Spleen (tissue), 11 donors: ENCODE measurements around the gene ITPR2. TPM values are rescaled to one million over a fixed set of nuclear protein-coding genes. Genes with fewer than 3 reads are reported as not detected.

ENCODE experiments used
- DNase-seq: peaks from one replicate; pipeline ENCODE4 v3.0.0-alpha.2; 2020
- H3K27ac ChIP-seq, 8 donors: fragments of 200-600 bp; sonication (generic) in 7 of 8; 1 replicate in 4 of 8; 2 replicates in 4 of 8; pipeline versions ENCODE4 v1.5.0 to v1.8.0; 2016 to 2021; ENCODE audit warnings: inconsistent platforms in 4 of 8, mild to moderate bottlenecking in 4 of 8, moderate library complexity in 1 of 8
- H3K27me3 ChIP-seq, 7 donors: fragments of 200-600 bp; sonication (generic) in 6 of 7; replicated peaks in 1 of 7; 1 replicate in 4 of 7; 2 replicates in 3 of 7; pipeline versions ENCODE4 v1.5.0 to v1.8.0; 2016 to 2021; ENCODE audit warnings: inconsistent platforms in 3 of 7, mild to moderate bottlenecking in 1 of 7
- H3K36me3 ChIP-seq, 6 donors: fragments of 200-600 bp; sonication (generic) in 5 of 6; 1 replicate in 4 of 6; 2 replicates in 2 of 6; pipeline versions ENCODE4 v1.5.0 to v1.8.0; 2016 to 2021; ENCODE audit warnings: inconsistent platforms in 2 of 6
- H3K4me1 ChIP-seq, 6 donors: fragments of 200-600 bp; sonication (generic) in 5 of 6; 1 replicate in 3 of 6; 2 replicates in 3 of 6; pipeline versions ENCODE4 v1.5.0 to v1.8.0; 2016 to 2021; ENCODE audit warnings: inconsistent platforms in 3 of 6
- H3K4me3 ChIP-seq, 8 donors: fragments of 200-600 bp; sonication (generic) in 7 of 8; 1 replicate in 4 of 8; 2 replicates in 4 of 8; pipeline versions ENCODE4 v1.5.0 to v1.8.0; 2016 to 2021; ENCODE audit warnings: inconsistent platforms in 4 of 8, mild to moderate bottlenecking in 4 of 8, moderate library complexity in 2 of 8
- H3K9me3 ChIP-seq, 8 donors: fragments of 200-600 bp; sonication (generic) in 7 of 8; 1 replicate in 4 of 8; 2 replicates in 4 of 8; pipeline versions ENCODE4 v1.5.0 to v1.8.0; 2016 to 2021; ENCODE audit warnings: inconsistent platforms in 4 of 8
- POLR2A ChIP-seq, 3 donors: fragments of 450-650 bp; IDR thresholded peaks; one replicate each; pipeline ENCODE4 v1.5.1; 2017; ENCODE audit warnings: antibody characterized with exemption in 3 of 3, mild to moderate bottlenecking in 1 of 3
- POLR2AphosphoS5 ChIP-seq, 3 donors: sonication (generic); formaldehyde crosslinking; IDR thresholded peaks; one replicate each; pipeline ENCODE4 v1.5.1; 2017; ENCODE audit warnings: antibody characterized with exemption in 3 of 3
- WGBS, 5 donors: extraction: QIAGEN DNeasy Blood & Tissue Kit in 3 of 5; methylation state at CpG; one replicate each; pipeline versions ENCODE4 v1.1.5 to v1.1.7; 2013 to 2018; 5-methylcytosine and 5-hydroxymethylcytosine counted together
- intact Hi-C: fragments of 100-400 bp; cut with DNase I; formaldehyde crosslinking; loops from one replicate; pipeline ENCODE4 v1.15.0; 2023; ENCODE audit warnings: low total_unique reads
- polyA plus RNA-seq, 3 donors: library from polyadenylated mRNA; stranded (reverse); fragments of 200-250 nt; gene quantifications; one replicate each; pipeline ENCODE4 v1.2.1, GENCODE V29; 2013
- total RNA-seq, 7 donors: library from RNA; depleted of rRNA in 3 of 7; stranded (reverse); fragments of >200 nt in 3 of 7; fragmentation: NEBNext Ultra II Directional in 4 of 7; extraction: Animal tissue kit (Norgen Biotek cat#: 25700) in 4 of 7; gene quantifications; one replicate each; pipeline versions ENCODE4 v1.1.0 to v1.2.1, GENCODE V29; 2016 to 2021
- TF ChIP-seq, protein P1 (sequence below), 11 experiments: fragments of 200-600 bp in 7 of 11; fragments of 450-650 bp in 4 of 11; sonication (generic) in 4 of 11; IDR thresholded peaks in 8 of 11; conservative IDR thresholded peaks in 3 of 11; 1 replicate in 7 of 11; 2 replicates in 4 of 11; pipeline versions ENCODE4 v1.4.0 to v1.8.0; 2016 to 2021; ENCODE audit warnings: antibody characterized with exemption in 11 of 11, inconsistent platforms in 4 of 11, mild to moderate bottlenecking in 1 of 11
- donor health status: healthy with polysubstance abuse.
- donor health status: DM: no; HTN: no; CAD: no; lungs with moderate emphysema.
- donor health status: DM: no; HTN: no; CAD: no.
- donor health status: Bipolar disorder and iron deficiency.
- donor health status: healthy.
- donor health status: DM: no; HTN: no; CAD: no.
- donor health status: DM: yes; HTN: yes; CAD: no.

Gene ITPR2
- total and polyA plus RNA-seq, 10 donors = 3.2 to 105 (median 60.4) TPM

DNA sequence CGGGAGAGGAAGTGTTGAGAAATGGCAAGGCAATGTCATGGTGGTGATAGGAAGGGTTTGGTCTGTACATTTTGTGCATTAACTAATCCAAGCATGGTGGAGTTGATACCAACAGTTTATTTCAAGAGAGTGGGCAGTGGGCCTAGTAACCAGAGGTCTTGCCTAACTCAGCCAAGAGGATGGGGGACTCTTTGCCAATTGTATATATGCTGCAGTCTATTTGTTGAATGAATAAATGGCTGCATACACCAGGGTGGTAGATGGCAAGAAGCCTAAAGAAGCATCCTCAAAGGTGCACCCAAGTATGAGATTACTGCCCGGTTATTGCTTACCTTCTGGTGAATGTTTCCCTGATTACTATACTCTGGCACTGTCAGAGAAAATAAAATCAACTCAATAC, 295.9 kb downstream of the ITPR2 start:
- no peak for DNase-seq
- Histone ChIP-seq H3K27ac (no peak overlapping the region), H3K4me3 (no peak overlapping the region), H3K36me3 (peaks cover 0 to 16% (median 0%) of the 10 kb centered on the region in 6 donors), H3K9me3 (no peaks in the 10 kb centered on the region), H3K4me1 (no peaks in the 10 kb centered on the region), H3K27me3 (no peaks in the 10 kb centered on the region)
- intact Hi-C loops = no loop called here
- WGBS, 5 donors = 77 to 97% (median 91%) methylated on average over 2 of the region's 2 CpGs
- no peak for TF ChIP-seq POLR2A (IDR thresholded peaks at IDR 0.05)
- TF ChIP-seq POLR2AphosphoS5 (IDR thresholded peaks at IDR 0.05) = no peak
- TF ChIP-seq, protein P1, sequence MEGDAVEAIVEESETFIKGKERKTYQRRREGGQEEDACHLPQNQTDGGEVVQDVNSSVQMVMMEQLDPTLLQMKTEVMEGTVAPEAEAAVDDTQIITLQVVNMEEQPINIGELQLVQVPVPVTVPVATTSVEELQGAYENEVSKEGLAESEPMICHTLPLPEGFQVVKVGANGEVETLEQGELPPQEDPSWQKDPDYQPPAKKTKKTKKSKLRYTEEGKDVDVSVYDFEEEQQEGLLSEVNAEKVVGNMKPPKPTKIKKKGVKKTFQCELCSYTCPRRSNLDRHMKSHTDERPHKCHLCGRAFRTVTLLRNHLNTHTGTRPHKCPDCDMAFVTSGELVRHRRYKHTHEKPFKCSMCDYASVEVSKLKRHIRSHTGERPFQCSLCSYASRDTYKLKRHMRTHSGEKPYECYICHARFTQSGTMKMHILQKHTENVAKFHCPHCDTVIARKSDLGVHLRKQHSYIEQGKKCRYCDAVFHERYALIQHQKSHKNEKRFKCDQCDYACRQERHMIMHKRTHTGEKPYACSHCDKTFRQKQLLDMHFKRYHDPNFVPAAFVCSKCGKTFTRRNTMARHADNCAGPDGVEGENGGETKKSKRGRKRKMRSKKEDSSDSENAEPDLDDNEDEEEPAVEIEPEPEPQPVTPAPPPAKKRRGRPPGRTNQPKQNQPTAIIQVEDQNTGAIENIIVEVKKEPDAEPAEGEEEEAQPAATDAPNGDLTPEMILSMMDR (IDR thresholded peaks at IDR 0.05 in 8 of 11, conservative IDR thresholded peaks at IDR 0.05 in 3 of 11) = no peak

DNA sequence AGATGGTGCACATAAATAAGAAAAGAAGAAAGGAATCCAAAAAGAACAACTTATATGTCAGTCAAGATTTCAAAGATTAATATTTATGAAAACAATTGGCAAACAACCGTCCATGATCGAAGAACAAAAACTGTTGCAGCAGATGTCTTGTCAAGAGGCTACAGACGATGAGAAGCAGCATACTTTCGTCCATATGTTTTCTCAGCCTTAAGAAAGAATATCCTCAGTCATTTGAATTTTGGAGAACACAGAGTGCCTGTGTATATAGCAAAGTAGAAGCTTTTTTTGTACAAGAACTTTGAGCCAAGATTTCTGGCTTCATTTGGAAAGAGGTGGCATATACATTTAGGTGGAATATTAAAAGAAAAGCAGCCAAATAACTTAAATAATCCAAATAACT, 297.2 kb downstream of the ITPR2 start:
- 93 to 97% (median 96%) methylated on average over 4 of the region's 4 CpGs for WGBS, 5 donors
- DNase-seq = no peak
- H3K27me3 ChIP-seq = no peaks in the 10 kb centered on the region
- H3K27ac ChIP-seq = no peak overlapping the region
- H3K4me1 ChIP-seq = no peaks in the 10 kb centered on the region
- TF ChIP-seq POLR2A (IDR thresholded peaks at IDR 0.05) (no peak), POLR2AphosphoS5 (IDR thresholded peaks at IDR 0.05) (no peak)
- TF ChIP-seq, protein P1 (IDR thresholded peaks at IDR 0.05 in 8 of 11, conservative IDR thresholded peaks at IDR 0.05 in 3 of 11) = no peak
- intact Hi-C loops = no loop called here
- peaks cover 0 to 16% (median 0%) of the 10 kb centered on the region in 6 donors for H3K36me3 ChIP-seq
- H3K4me3 ChIP-seq = no peak overlapping the region
- no peaks in the 10 kb centered on the region for H3K9me3 ChIP-seq

DNA sequence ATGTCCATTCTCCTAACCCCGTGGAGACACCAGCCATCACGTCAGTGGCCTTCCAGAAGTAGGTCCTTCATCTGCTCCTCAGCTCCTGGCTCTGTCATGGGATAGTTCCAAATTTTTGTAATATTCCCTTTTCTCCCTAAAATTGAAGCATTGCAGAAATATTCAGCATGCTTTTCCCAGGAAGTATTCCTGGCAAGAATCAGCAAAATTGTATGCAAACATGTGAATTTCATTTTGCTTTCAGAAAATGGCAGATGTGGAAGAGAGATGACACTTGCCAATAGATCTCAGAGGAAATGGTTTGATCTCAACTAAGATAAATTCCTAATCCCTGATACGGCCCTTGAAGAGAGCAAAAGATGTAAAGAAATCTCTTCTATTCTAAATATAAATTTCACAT, 298.9 kb downstream of the ITPR2 start:
- H3K36me3 ChIP-seq = peaks cover 0 to 20% (median 0%) of the 10 kb centered on the region in 6 donors
- H3K27me3 ChIP-seq = no peaks in the 10 kb centered on the region
- 82 to 93% (median 89%) methylated on average over 3 of the region's 3 CpGs for WGBS, 5 donors
- intact Hi-C loops = no loop called here
- no peaks in the 10 kb centered on the region for H3K9me3 ChIP-seq
- no peak for TF ChIP-seq POLR2A (IDR thresholded peaks at IDR 0.05)
- no peaks in the 10 kb centered on the region for H3K4me1 ChIP-seq
- H3K4me3 ChIP-seq = no peak overlapping the region
- H3K27ac ChIP-seq = no peak overlapping the region
- DNase-seq = no peak

DNA sequence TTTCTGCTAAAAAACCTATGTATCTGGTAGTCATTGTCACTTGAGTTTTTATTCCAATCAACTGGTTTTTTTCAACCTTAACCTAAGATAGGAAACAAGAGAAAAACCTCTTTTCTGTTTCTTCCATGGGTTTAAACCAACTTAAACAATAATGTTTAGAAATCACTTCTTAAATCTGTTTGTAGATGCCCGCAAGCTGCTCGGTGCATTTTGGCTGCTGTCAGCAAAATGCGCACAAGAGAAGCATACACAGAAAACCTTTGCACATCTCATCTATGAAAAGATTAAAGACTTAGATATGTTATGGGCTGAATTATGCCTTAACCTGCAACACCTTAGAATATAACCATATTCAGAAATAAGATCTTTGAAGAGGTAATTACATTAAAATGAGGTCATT, 299.8 kb downstream of the ITPR2 start:
- no peak overlapping the region for H3K27ac ChIP-seq
- no peak for DNase-seq
- H3K36me3 ChIP-seq = peaks cover 0 to 23% (median 0%) of the 10 kb centered on the region in 6 donors
- no peaks in the 10 kb centered on the region for H3K4me1 ChIP-seq
- TF ChIP-seq, protein P1 (IDR thresholded peaks at IDR 0.05 in 8 of 11, conservative IDR thresholded peaks at IDR 0.05 in 3 of 11) = no peak
- TF ChIP-seq POLR2A (IDR thresholded peaks at IDR 0.05) (no peak), POLR2AphosphoS5 (IDR thresholded peaks at IDR 0.05) (no peak)
- no peaks in the 10 kb centered on the region for H3K9me3 ChIP-seq
- intact Hi-C loops = no loop called here
- H3K27me3 ChIP-seq = no peaks in the 10 kb centered on the region
- H3K4me3 ChIP-seq = no peak overlapping the region
- 96 to 98% (median 97%) methylated on average over 3 of the region's 3 CpGs for WGBS, 5 donors

DNA sequence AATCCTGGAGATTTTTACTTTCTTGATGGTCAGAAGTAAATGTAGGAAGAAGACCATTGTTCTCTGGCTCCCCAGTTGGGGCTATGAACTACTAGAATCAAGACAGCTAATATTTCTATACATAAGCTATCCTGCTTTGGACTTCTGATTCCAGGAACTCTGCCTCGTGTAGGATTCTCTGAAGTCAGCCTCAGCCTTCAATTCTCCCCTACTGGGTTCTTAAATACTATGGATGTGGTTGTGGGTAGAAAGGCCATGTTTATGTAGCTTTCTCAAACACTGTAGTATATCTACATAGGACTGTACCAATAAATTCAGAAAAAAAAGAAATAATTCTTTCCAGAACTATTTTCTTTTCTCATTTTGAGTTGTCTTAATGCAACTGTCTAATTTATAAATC, 302.5 kb downstream of the ITPR2 start:
- TF ChIP-seq POLR2A (IDR thresholded peaks at IDR 0.05) (no peak), POLR2AphosphoS5 (IDR thresholded peaks at IDR 0.05) (no peak)
- TF ChIP-seq, protein P1 (IDR thresholded peaks at IDR 0.05 in 8 of 11, conservative IDR thresholded peaks at IDR 0.05 in 3 of 11) = no peak
- H3K36me3 ChIP-seq = peaks cover 0 to 34% (median 6%) of the 10 kb centered on the region in 6 donors
- H3K4me1 ChIP-seq = no peaks in the 10 kb centered on the region
- DNase-seq = no peak
- peaks cover 0 to 18% (median 11%) of the 10 kb centered on the region in 8 donors for H3K9me3 ChIP-seq
- WGBS, 5 donors = 82 to 96% (median 89%) methylated on average over 1 of the region's 1 CpG
- no peak overlapping the region for H3K27ac ChIP-seq
- intact Hi-C loops = no loop called here
- no peaks in the 10 kb centered on the region for H3K27me3 ChIP-seq
- H3K4me3 ChIP-seq = no peak overlapping the region
